AG09319 (cell line): ENCODE results near the gene PPP1R11.

Experiments
- DNase-seq: peaks from one replicate; pipeline ENCODE4 v3.0.0-alpha.2; 2010; ENCODE audit warnings: low read depth; ENCODE audit errors: extremely low read depth
- TF ChIP-seq, protein P1 (sequence below): IDR thresholded peaks from 2 replicates; pipeline ENCODE4 v1.5.1; 2011; ENCODE audit warnings: low read depth, mild to moderate bottlenecking, inconsistent platforms, low read length, moderate library complexity

PPP1R11 gene

DNA sequence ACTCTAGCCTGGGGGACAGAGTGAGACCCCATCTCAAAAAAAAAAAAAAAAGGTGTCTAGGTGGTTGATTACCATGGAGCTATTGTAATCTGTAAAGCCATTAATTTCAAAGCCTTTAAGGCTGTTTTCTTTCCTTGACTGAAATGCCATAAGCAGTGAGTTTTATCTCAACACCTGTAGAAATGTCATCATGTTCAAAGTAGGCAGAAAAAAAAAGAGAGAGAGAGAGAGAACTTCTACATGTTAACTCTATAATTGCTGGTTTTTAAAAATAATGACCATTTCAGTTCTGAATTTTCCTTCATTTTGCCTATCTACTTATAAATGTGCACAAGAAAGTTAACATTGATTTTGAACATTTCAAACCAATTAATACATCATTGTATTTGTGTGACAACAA is 35.6 kb upstream of the PPP1R11 start:
- DNase-seq = no peak
- TF ChIP-seq, protein P1, sequence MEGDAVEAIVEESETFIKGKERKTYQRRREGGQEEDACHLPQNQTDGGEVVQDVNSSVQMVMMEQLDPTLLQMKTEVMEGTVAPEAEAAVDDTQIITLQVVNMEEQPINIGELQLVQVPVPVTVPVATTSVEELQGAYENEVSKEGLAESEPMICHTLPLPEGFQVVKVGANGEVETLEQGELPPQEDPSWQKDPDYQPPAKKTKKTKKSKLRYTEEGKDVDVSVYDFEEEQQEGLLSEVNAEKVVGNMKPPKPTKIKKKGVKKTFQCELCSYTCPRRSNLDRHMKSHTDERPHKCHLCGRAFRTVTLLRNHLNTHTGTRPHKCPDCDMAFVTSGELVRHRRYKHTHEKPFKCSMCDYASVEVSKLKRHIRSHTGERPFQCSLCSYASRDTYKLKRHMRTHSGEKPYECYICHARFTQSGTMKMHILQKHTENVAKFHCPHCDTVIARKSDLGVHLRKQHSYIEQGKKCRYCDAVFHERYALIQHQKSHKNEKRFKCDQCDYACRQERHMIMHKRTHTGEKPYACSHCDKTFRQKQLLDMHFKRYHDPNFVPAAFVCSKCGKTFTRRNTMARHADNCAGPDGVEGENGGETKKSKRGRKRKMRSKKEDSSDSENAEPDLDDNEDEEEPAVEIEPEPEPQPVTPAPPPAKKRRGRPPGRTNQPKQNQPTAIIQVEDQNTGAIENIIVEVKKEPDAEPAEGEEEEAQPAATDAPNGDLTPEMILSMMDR = no peak

DNA sequence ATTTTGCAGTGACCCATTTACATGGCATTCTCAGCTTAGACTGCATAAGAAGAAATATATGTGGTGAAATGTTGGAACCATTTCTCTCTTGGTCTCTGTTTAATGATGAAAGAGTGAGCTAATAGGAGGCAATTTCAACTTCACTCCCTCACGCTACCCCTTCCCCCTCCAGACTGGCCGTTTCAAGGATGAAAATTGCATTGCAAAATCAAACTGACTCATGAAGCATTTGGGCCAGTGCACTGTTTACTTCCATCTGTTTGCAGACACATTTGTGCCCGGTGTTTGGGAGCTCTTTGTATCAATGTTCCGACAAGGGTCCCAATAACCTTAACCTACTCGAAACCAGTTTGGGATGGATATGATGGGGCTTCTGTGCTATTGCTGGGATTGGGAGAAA is 33.6 kb upstream of the PPP1R11 start:
- peak; percentile 80 for DNase-seq

DNA sequence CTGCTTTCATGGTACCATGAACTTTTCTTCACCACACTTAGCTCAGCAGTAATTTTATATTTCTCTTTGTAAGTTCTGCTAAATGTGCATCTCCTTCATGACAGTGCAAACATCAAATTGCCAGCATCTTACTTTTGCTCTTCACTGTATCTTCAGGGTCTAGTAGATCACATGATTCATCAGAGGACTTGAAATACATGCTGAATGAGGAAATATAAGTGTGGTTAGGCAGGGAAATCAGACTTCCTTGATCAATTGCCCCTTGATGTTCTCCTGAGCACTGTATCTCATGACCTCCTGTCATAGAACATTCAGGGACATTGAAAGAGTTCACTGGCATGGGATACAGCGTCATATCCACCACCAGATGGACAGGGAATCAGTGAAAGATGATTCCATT is 31.2 kb upstream of the PPP1R11 start:
- DNase-seq = no peak
- TF ChIP-seq, protein P1 = no peak

DNA sequence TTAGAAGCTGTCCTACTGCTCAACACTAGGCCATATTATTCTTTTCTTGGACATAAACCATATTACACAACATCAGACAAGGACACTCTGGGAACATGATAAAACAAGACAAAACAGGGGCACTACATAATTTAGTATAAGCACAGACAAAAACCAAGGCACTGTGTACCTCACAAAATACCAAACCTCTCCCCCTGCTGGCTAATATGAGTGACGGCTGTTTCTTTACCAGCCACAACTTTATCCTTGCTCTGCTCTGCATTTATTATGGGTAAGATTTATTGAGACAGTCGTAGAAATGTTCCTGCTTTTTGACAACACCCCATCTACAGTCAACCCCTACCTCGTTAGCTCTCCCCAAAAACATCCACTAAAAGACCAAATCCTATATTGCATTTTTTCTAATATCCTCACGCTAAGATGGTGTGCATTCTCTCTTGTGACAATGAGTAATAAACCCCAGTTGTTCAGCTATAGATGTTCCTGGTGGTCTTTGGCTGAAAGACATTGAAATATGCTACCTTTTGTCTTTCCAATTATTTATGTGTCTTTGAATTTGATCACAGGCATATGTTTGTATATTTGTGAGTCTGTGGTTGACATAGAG is 29.7 kb upstream of the PPP1R11 start:
- TF ChIP-seq, protein P1 = peak; percentile 49
- DNase-seq = no peak

DNA sequence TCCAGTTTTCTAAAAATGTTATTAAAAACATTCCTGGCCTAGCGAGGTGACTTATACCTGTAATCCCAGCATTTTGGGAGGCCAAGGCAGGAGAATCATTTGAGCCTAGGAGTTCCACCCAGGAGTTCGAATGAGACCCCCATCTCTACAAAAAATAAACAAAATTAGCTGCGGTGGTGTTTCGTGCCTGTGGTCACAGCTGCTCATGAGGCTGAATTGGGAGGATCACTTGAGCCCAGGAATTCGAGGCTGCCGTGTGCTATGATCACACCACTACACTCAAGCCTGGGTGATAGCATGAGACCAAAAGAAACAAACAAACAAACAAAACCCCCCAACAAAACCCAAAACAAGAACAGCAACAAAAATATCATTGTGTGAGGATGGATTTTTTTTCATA is 25.8 kb upstream of the PPP1R11 start:
- no peak for DNase-seq
- TF ChIP-seq, protein P1 = no peak

DNA sequence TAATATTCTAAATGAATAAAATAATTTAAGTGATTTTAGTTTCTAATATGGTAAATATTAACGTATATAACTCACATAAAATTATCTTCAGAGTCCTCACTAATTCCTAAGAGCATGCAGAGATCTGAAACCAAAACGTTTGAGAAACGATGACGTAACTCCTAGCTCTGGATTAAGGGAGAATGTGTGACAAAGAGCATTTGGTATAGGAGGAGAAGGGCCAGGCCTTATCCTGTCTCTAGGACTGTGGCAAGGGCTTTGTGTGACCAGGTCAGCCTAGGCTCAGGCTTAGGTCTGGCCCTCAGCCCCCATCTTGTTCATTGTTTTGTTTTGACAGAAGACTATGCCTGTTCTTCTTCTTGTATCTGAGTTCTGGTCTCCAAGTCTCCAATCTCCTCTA is 25.2 kb upstream of the PPP1R11 start:
- TF ChIP-seq, protein P1 = no peak
- no peak for DNase-seq

DNA sequence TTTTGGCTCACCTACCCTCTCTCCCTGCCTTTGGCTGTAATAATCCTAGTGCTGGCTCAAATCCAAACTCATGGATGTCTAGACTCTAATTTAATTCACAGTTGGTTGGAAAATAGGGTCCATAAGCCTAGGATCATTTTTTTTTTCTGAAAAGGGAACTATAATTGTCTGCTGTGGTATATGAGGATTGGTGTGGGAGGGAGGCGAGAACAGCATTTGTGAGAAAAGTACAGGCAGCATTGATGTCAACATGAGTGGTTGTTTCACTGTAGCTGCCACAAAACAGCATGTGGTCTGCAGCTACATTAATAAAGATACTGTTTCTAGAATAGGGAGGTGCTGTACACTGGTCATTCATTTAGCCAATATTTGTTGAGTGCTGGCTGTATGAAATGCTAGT is 24.5 kb upstream of the PPP1R11 start:
- TF ChIP-seq, protein P1 = no peak
- no peak for DNase-seq

DNA sequence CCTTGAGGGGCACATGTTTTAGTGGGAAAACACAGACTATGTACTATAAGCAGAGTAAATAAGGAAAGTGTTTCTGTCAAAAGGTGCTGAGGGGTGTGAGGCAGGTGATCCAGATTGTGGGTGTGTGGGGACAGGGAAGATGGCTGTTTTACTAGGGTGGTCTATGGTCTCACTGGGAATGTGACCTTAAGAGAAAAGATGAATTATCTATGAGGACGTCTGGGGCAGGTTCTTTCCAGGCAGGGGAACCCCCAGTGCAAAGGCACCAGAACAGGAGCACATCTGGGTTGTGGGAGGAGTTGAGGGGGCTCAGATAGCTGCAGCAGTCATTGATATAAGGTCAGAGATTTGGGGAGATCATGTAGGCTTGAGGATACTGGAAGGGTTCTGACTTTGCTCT is 24.1 kb upstream of the PPP1R11 start:
- TF ChIP-seq, protein P1 = no peak
- DNase-seq = no peak
